ENCODE data around the gene CACNB4. TPM values are rescaled to one million over a fixed set of nuclear protein-coding genes. Genes with fewer than 3 reads are reported as not detected.

CACNB4 gene
- total RNA-seq, 1 donor from 2014 or later = 13.7 TPM

DNA sequence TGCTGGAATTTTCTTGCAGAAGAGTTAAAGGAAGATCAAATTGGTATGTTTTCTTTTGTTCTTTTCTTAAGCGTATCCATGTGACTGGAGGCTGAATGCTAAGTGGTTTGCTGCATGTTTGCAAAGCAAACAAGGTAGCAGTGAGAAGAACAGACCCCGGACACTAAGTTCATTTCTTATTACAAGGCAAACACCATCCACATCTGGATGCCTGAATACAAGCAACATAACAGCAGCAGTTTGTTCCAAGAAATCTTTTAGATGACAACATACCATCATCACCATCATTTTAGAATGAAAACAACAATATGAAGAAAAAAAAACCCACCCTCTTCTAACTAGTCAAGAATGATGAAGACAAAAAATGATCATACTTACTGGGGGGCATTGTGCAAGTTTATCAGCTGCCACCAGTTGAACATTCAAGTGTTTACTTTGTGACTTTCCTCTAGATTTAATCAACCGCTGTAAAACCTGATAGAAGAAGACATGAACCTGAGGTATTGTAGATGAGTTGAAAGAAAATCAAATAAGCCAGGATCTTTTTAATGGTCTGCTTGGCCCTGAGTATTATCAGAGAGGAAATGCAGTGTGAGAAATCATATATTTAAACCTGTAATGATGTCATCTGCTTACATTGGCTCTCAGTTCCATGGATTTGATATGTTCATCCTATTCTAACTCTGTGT, 245.6 kb downstream of the CACNB4 start:
- DNase-seq = no peak

DNA sequence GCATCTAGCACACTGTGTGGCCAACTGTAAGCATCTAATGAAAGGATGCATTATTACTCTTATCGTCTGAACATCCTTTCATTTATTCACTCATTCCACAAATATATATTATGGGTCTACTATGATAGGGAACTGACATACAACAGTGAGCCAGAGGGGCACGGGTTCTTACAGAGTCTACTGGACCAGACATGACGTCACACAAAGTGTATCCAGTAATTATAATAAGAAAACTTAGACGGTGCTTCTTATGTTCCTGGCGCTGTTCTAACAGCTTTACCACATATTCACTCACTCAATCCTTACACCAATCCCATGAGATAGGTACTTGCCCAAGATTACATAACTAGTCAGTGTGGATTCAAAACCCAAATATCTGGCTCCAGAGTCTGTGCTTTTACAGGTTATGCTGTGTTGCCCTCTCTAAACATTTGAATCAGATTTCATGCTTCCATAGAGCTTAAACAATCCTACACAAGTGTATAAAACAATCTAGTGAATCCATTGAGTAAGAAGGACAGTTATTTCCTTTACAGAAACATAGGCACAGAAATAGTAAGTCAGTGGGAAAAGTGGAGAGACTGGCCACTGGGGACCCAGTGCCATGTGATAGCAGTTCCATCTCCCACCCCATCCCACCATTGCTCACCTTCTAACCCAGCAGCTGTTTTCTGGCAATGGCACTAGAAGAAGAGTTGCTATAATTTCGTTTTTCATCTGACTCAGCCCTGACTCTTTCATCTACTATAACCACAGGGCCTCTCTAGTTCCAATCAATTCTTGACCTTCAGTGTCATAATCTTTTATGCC, 246.4 kb downstream of the CACNB4 start:
- DNase-seq = no peak

GRCh38 chr2:151851761-151852160, 247.1 kb downstream of the CACNB4 start:
- no peak for DNase-seq

DNA sequence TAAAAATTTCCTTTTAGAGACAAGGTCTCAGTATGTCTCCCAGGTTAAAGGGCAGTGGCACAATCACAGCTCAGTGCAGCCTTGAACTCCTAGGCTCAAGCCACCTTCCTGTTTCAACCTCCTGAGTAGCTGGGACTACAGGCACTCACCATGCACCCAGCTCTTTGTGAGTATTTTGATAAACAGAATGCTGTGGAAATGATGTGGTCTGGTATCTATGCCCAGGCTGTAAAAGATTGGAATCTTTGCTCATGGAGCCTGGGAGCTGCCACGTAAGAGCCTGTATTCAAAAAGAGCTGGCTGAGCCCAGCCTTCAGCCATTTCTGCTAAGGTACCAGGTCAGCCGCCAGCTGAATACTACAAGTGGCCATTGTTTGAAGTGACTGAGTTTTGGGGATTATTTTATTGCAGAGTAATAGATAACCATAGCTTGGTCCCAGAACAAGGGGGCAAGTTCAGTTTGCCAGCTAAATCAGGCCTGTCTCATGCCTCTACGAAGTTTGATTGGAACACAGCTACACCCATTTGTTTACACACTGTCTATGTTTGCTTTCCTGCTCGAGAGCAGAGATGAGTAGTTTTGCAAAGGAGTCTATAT, 249.3 kb downstream of the CACNB4 start:
- no peak for DNase-seq

DNA sequence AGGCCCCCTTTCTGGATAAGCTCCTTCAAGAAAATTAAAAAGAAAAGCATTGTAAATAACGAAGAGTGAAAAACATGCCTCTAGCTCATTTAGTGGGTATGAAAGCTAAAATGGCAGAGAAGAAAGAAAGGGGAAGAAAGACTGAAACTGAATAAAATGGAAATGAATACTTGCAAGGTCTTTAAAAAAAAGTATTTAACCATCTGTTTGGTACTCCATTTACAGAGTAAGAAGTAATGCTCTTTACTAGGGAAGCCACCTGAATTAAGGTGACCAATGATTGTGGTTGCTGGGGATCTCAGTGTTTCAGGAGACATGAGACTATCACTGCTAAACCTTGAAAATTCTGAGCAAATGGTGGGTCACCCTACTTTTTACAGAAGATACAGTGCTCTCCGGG, 253.0 kb downstream of the CACNB4 start:
- no peak for DNase-seq

DNA sequence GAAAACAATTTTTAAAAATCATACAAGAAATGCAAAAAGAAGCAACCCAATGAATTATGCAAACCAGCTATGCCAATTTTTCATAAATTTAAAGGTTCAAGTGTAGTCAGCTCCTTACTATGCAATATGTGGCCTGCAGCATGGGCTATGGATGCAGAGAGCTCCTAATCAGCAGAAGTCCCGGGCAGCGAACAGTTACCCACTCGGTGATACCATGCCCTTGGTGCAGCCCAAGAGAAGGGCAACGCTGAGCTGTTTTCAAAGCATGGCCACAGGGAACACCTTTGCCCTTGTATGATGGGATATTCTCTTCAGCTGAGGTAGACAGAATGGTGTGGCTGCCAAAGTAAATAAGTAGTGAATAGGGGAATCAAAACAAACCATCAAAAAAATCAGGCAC, 253.4 kb downstream of the CACNB4 start:
- DNase-seq = no peak

- no peak for DNase-seq
These were observed 254.5 kb downstream of the CACNB4 start for GRCh38 chr2:151844211-151844896.

GRCh38 chr2:151843691-151844061, 255.2 kb downstream of the CACNB4 start:
- no peak for DNase-seq

- DNase-seq = peak; percentile 45
These were observed 255.8 kb downstream of the CACNB4 start for GRCh38 chr2:151842830-151843690.

GRCh38 chr2:151841047-151841424, 257.8 kb downstream of the CACNB4 start:
- no peak for DNase-seq

- DNase-seq = no peak
These were observed 258.4 kb downstream of the CACNB4 start for GRCh38 chr2:151840216-151841046.

GRCh38 chr2:151837926-151838325, 260.9 kb downstream of the CACNB4 start:
- DNase-seq = no peak

DNA sequence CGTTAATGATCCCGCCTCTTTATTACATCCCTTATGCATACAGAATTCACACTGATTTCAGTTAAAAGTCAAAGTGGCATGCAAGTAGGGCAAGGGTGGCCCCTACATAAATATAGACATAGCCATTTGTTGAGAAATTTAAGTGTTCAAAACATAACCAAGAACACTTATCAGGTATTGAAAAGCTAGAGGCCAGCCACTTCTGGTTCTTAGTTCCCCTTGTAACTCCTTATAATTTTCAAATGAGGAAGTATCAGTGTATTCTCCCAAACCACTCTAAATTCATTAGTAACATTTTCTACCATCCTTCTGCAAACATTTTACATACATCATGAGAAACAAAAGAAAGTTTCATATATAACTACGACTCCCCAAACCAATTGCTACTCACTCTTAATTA, 264.9 kb downstream of the CACNB4 start:
- DNase-seq = no peak

DNA sequence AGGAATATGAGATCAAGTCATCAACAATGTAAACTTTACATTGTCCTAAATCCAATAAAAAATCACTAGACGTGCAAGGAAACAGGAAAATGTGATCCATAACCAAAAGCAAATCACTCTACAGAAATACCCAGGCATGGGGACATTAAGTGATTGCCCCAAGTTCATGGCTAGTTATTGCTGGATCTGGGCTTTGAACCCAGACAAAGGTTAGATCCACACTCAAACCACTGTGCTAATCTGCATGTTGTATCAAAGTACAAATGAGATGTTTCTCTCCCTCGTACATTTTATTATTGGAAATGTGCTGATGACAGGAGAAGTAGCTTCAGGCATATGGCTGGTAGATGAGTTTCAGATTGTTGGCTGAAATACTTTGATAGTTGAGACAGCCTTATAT, 267.9 kb downstream of the CACNB4 start:
- DNase-seq = no peak

GRCh38 chr2:151828890-151829324, 269.9 kb downstream of the CACNB4 start:
- DNase-seq = no peak

GRCh38 chr2:151828143-151828889, 270.5 kb downstream of the CACNB4 start, which contains the start of gene ARL5A:
TSS of gene ARL5A (minus strand) at chr2:151828421. CDS start at chr2:151828176, 245 bp downstream.
- peak; percentile 98 for DNase-seq

- DNase-seq = no peak
These were observed 271.2 kb downstream of the CACNB4 start for GRCh38 chr2:151827564-151828142.

DNA sequence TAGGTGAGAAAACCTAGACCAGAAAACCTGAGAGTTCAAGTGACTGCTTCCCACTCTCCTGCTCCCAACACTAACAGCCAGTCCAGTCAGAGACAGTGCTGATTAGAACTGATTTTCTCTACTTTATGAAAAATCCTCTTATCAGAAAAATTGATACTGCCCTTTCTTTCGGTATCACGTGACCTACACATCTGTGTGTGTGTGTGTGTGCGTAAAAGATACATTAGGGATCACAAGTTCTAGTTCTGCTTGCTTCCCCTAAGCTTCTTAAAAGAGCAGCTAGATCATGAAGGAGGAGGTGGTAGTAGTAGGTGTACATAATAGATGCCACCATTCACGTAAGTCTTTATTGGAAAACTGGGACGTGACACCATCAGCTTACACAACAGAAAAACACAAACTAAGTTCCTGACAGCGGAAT, 272.1 kb downstream of the CACNB4 start:
- no peak for DNase-seq

- no peak for DNase-seq
These were observed 274.0 kb downstream of the CACNB4 start for GRCh38 chr2:151824886-151825285.

GRCh38 chr2:151823651-151824050, 275.2 kb downstream of the CACNB4 start:
- DNase-seq = no peak

All from tongue (tissue), 2 donors.